GM18870 (cell line): ENCODE measurements around the gene HYI.

Source experiments
- ATAC-seq: cut with Tn5 transposase; IDR thresholded peaks from one replicate; pipeline ENCODE4 v1.9.1; 2021; ENCODE audit warnings: moderate library complexity; ENCODE audit not compliant: unreplicated experiment

HYI gene

DNA sequence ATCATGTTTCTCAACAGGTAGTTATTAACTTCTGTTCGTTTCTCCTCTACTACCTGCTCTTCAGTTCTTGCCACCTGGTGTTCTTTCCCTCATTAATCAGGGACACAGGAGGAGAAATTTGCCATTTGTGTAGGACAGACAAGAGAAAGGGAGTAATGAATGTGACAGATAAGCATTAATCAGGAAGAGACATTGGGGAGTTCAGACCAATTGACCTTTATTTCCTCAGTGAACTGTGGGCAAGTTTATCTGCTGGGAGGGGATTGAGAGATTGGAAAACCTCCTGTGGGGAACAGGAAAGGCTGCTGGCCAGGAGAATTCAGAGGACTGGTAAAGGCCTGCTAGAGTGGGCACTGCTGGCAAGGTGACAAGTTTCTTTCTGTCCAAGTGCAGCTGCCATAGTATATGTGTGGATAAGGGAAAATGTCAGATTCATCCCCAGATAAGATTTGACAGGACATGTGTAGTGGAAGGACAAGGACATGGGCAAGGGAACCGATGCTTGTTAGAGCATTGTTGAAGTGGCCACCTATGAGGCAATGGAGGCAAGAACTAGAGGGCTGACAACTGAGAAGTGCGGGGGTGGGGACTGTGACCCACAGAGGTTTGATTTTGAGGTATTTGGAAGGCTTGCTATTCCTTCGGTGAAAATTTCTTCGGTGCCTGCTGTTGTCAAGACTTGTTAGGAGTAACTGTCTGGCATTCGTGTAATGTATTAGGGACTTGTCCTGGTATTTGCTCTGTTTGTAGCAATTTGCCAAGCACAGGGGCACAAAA is 51.5 kb downstream of the HYI start:
- ATAC-seq = no peak
